HEK293T (cell line): ENCODE measurements around the gene ACADS.

Experiments used
- ARNT ChIP-seq: fragments of 450-650 bp; IDR thresholded peaks from 2 replicates; pipeline ENCODE4 v1.6.1; 2017; ENCODE audit warnings: mild to moderate bottlenecking
- BHLHE40 ChIP-seq: fragments of 450-650 bp; IDR thresholded peaks from 2 replicates; pipeline ENCODE4 v1.6.1; 2016; ENCODE audit warnings: mild to moderate bottlenecking, moderate library complexity, borderline replicate concordance
- CTBP1 ChIP-seq: fragments of 450-650 bp; IDR thresholded peaks from 2 replicates; pipeline ENCODE4 v1.6.1; 2016; ENCODE audit warnings: borderline replicate concordance
- ELF4 ChIP-seq: fragments of 450-650 bp; IDR thresholded peaks from 2 replicates; pipeline ENCODE4 v1.6.1; 2017; ENCODE audit warnings: antibody characterized with exemption
- FOXA1 ChIP-seq: fragments of 450-650 bp; IDR thresholded peaks from 2 replicates; pipeline ENCODE4 v1.6.1; 2016; ENCODE audit warnings: mild to moderate bottlenecking
- FOXK2 ChIP-seq: fragments of 450-650 bp; IDR thresholded peaks from 2 replicates; pipeline ENCODE4 v1.6.1; 2016; ENCODE audit warnings: mild to moderate bottlenecking
- FOXM1 ChIP-seq: fragments of 450-650 bp; IDR thresholded peaks from 2 replicates; pipeline ENCODE4 v1.6.1; 2017; ENCODE audit warnings: mild to moderate bottlenecking, borderline replicate concordance
- HDGF ChIP-seq: fragments of 450-650 bp; IDR thresholded peaks from 2 replicates; pipeline ENCODE4 v1.6.1; 2017; ENCODE audit warnings: antibody characterized with exemption, borderline replicate concordance
- NFRKB ChIP-seq: fragments of 450-650 bp; IDR thresholded peaks from 2 replicates; pipeline ENCODE4 v1.6.1; 2016; ENCODE audit warnings: mild to moderate bottlenecking, moderate library complexity
- SP1 ChIP-seq: fragments of 450-650 bp; IDR thresholded peaks from 2 replicates; pipeline ENCODE4 v1.6.1; 2017
- SUZ12 ChIP-seq: fragments of 450-650 bp; IDR thresholded peaks from 2 replicates; pipeline ENCODE4 v1.6.1; 2016; ENCODE audit warnings: mild to moderate bottlenecking
- TARDBP ChIP-seq: fragments of 450-650 bp; IDR thresholded peaks from 2 replicates; pipeline ENCODE4 v1.6.1; 2016
- ZNF384 ChIP-seq: fragments of 450-650 bp; IDR thresholded peaks from 2 replicates; pipeline ENCODE4 v1.6.1; 2016
- TF ChIP-seq, protein P1 (sequence below): fragments of 450-650 bp; IDR thresholded peaks from 2 replicates; pipeline ENCODE4 v1.6.1; 2016

- TF ChIP-seq, protein P1, sequence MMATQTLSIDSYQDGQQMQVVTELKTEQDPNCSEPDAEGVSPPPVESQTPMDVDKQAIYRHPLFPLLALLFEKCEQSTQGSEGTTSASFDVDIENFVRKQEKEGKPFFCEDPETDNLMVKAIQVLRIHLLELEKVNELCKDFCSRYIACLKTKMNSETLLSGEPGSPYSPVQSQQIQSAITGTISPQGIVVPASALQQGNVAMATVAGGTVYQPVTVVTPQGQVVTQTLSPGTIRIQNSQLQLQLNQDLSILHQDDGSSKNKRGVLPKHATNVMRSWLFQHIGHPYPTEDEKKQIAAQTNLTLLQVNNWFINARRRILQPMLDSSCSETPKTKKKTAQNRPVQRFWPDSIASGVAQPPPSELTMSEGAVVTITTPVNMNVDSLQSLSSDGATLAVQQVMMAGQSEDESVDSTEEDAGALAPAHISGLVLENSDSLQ: no peak
- TF ChIP-seq FOXM1 (no peak), ARNT (no peak), SUZ12 (no peak), CTBP1 (no peak), BHLHE40 (no peak), ZNF384 (no peak), SP1 (no peak), ELF4 (no peak), HDGF (no peak), FOXK2 (no peak), FOXA1 (no peak), TARDBP (no peak), NFRKB (no peak)
Measured at GRCh38 chr12:120699553-120699952, 26.1 kb upstream of the ACADS start.
